HAP-1 (cell line): Measurements from ENCODE around the gene CD2.

ENCODE experiments used
- DNase-seq, 2 experiments: peaks; one replicate each; pipeline ENCODE4 v3.0.0-alpha.2; 2016 to 2020; ENCODE audit warnings: low spot score in 2 of 2
- H3K27me3 ChIP-seq: fragments of 250-450 bp; sonication (Bioruptor Pico); 2 replicates; pipeline ENCODE4 v1.5.1; 2020; ENCODE audit warnings: low read depth, mild to moderate bottlenecking, moderate library complexity
- H3K36me3 ChIP-seq: fragments of 250-450 bp; sonication (Bioruptor Pico); replicated peaks from 2 replicates; pipeline ENCODE4 v1.5.1; 2020; ENCODE audit warnings: mild to moderate bottlenecking
- H3K4me1 ChIP-seq: fragments of 250-450 bp; sonication (Bioruptor Pico); 2 replicates; pipeline ENCODE4 v1.5.1; 2020; ENCODE audit warnings: mild to moderate bottlenecking
- H3K4me3 ChIP-seq: fragments of 250-450 bp; sonication (Bioruptor Pico); 2 replicates; pipeline ENCODE4 v1.5.1; 2020; ENCODE audit warnings: mild to moderate bottlenecking, moderate library complexity
- H3K9me3 ChIP-seq: fragments of 250-450 bp; sonication (Bioruptor Pico); 2 replicates; pipeline ENCODE4 v1.5.1; 2020; ENCODE audit warnings: mild to moderate bottlenecking, moderate library complexity
- in situ Hi-C: fragments of 300-500 bp; cut with MboI; formaldehyde crosslinking; loops from 3 replicates; pipeline ENCODE4 v1.14.3; 2020; ENCODE audit warnings: low sequenced_read_pairs, inconsistent platforms, mixed read lengths

Gene CD2

DNA sequence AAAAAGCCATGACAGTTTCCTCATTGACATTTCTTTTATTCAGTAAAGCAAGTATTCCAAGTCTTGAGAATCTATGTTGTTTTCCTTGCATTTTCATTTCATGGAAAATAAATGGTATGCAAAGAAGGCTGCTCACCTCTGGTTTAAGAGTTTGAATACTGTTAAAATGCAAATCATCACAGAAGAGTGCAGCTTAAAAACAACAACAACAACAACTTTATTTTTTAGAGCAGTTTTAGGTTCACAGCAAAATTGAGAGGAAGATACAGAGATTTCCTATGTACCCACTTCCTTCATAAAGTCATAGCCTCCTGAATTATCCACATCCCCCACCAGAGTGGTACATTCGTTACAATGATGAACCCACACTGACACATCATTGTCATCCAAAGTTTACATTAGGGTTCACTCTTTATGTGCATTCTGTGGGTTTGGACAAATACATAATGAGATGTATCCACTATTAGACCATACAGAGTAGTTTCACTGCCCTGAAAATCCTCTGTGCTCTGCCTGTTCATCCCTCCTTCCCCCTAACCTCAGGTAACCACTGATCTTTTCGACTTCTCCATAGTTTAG lies 39.2 kb downstream of the CD2 start:
- H3K4me3 ChIP-seq: no peak overlapping the region
- H3K9me3 ChIP-seq: no peaks in the 10 kb centered on the region
- no peak for DNase-seq
- no peaks in the 10 kb centered on the region; the same call in 1 of the 2 replicates for H3K4me1 ChIP-seq
- in situ Hi-C loops: no loop called here
- H3K36me3 ChIP-seq: no peaks in the 10 kb centered on the region
- peaks cover 7% of the 10 kb centered on the region; the same call in 1 of the 2 replicates for H3K27me3 ChIP-seq

DNA sequence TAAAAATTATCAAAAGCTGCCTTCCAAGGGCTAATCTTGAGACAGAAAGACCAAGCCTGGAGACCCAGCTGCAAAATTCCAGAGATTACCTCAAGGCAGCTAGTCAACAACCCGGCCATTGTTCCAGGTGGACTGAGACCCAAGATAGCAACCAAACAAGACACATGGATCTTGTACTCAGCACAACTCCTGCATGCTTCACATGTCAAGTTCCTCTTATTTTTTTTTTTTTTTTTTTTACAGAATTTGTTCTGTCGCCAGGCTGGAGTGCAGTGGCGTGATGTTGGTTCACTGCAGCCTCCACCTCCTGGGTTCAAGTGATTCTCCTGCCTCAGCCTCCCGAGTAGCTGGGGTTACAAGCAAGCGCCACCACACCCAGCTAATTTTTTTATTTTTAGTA lies 40.1 kb downstream of the CD2 start:
- in situ Hi-C loops: no loop called here

DNA sequence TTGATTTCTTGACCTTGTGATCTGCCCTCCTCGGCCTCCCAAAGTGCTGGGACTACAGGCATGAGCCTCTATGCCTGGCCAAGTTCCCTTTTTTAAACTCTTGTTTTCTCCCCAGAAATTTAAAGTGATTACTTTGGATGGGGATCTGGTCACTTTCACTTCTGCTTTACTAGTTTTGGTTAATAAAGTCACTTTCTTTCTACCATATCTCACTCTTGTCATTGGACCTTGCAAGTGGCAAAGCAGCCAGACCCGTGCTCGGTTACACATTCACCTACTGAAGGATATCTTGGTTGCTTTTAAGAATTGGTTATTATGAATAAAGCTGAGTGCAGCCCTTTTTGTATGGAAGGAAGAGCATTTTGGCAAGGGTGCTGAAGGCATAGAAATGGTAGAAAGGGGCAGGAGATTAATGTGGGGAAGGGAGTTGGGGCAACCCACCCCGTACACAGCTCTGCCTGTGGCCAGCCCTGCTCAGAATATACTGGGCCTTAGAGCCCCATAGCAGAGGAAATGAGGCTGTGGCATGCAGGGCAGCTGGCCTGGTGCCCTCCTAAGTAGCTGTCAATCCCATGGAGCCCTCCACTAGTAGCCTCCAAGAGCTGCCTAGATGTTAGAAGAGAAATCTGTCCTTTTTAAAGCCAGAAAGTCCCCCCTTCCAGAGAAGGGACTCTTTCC lies 40.7 kb downstream of the CD2 start:
- in situ Hi-C loops: no loop called here
- no peaks in the 10 kb centered on the region for H3K9me3 ChIP-seq
- DNase-seq: no peak

More for the DNA sequence above, 40.1 kb downstream of the CD2 start:
- H3K36me3 ChIP-seq: no peaks in the 10 kb centered on the region
- H3K9me3 ChIP-seq: no peaks in the 10 kb centered on the region
- no peak for DNase-seq
- no peak overlapping the region for H3K4me3 ChIP-seq
- H3K27me3 ChIP-seq: peaks cover 7% of the 10 kb centered on the region; the same call in 1 of the 2 replicates
- H3K4me1 ChIP-seq: no peaks in the 10 kb centered on the region; the same call in 1 of the 2 replicates

DNA sequence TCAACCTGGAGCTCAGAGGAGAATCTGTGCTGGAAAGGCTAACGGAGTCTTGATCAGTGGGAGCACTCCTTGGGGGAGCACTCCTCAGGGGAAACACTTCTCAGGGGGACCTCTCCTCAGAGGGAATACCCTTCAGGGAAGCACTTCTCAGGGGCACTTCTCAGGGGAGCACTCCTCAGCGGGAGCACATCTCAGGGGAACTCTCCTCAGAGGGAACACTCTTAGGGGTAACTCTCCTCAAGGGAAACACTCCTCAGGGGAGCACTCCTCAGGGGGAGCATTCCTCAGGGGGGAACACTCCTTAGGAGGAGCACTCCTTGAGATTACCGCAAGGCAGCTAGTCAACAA lies 41.2 kb downstream of the CD2 start:
- in situ Hi-C loops: no loop called here
- Histone ChIP-seq H3K4me1 (no peaks in the 10 kb centered on the region; the same call in 1 of the 2 replicates), H3K36me3 (no peaks in the 10 kb centered on the region), H3K4me3 (no peak overlapping the region), H3K27me3 (peaks cover 5% of the 10 kb centered on the region; the same call in 1 of the 2 replicates), H3K9me3 (no peaks in the 10 kb centered on the region)
- DNase-seq: no peak

More for the DNA sequence above, 40.7 kb downstream of the CD2 start:
- Histone ChIP-seq H3K27me3 (peaks cover 7% of the 10 kb centered on the region; the same call in 1 of the 2 replicates), H3K4me3 (no peak overlapping the region), H3K4me1 (no peaks in the 10 kb centered on the region; the same call in 1 of the 2 replicates), H3K36me3 (no peaks in the 10 kb centered on the region)

DNA sequence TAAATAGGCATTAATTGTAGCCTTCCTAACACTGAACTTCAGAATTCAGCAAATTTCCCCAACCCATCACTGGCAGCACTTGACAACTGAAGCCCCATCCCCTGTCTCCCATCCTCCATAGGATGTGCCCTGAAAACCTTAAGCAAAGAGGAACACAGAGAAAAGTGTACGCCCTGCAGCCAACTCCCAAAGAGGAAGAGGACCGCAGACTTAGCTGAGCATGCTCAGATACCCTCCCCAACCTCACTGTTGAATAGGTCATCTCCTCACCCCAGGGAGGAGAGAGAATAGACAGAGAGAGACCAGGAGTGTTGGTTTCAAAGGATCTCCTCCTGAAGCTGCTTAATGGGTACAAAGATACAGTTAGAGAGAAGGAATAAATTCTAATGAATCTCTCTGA lies 50.5 kb downstream of the CD2 start:
- no peak for DNase-seq
- no peaks in the 10 kb centered on the region for H3K36me3 ChIP-seq
- no peaks in the 10 kb centered on the region for H3K4me1 ChIP-seq
- no peaks in the 10 kb centered on the region for H3K9me3 ChIP-seq
- H3K4me3 ChIP-seq: no peak overlapping the region
- in situ Hi-C loops: no loop called here
- H3K27me3 ChIP-seq: no peaks in the 10 kb centered on the region

DNA sequence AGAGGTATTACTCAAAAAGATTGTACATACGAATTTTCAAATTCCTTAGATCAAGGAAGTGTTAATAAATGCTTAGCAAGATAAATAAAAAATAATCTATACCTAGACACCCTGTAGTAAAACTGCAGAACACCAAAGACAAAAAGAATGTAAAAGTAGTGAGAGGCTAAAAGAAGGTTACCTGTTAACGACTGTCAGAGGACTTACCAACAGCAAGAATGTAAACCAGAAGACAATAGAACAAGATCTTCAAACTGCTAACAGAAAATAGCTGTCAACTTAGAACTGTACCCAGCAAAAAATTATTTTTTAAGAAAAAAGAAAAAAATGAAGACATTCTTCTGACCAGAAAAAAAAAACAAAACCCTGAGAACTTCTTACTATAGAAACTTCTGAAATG lies 51.2 kb downstream of the CD2 start:
- in situ Hi-C loops: no loop called here
- Histone ChIP-seq H3K36me3 (no peaks in the 10 kb centered on the region), H3K27me3 (no peaks in the 10 kb centered on the region), H3K4me3 (no peak overlapping the region), H3K4me1 (no peaks in the 10 kb centered on the region), H3K9me3 (no peaks in the 10 kb centered on the region)
- no peak for DNase-seq

DNA sequence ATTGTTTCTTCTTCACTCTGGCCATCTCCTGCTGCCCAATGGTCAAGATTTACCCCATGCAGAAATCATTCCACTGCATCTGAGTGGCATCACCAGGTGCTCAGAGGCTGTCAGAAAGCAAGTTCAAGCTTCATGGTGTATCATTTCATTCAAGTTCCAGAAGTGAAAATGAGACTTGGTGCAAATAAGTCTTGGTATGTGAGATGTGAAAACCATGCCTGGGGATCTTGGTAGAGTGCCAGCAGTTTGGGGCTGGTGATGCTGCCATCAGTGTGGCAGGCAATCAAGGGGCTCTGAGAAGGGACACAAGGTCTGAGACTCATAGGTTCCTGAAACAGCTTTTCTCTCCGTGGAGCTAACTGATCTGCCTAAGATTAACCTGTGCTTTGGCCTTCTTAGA lies 52.0 kb downstream of the CD2 start:
- DNase-seq: no peak
- in situ Hi-C loops: no loop called here

DNA sequence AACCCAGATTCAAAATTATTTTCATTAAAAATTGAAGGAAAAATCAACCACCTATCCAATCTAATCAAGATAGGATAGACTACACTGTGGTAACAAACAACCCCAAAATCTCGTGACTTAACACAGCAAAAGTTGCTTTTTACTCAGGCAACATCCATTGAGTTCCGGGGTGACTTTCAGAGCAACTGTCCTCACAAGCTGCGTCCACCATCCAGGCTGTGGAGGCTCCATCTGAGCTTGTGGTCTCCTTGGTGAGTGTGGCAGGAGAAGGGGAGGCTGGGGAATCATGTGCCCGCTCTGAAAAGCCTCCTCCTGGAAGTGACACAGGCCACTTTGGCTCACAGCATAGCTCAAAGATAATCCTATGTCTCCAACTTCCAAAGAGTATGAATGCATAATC lies 52.4 kb downstream of the CD2 start:
- Histone ChIP-seq H3K36me3 (no peaks in the 10 kb centered on the region), H3K27me3 (no peaks in the 10 kb centered on the region), H3K4me3 (no peak overlapping the region), H3K4me1 (no peaks in the 10 kb centered on the region), H3K9me3 (no peaks in the 10 kb centered on the region)
- in situ Hi-C loops: no loop called here
- DNase-seq: no peak

More for the DNA sequence above, 52.0 kb downstream of the CD2 start:
- Histone ChIP-seq H3K27me3 (no peaks in the 10 kb centered on the region), H3K36me3 (no peaks in the 10 kb centered on the region), H3K9me3 (no peaks in the 10 kb centered on the region), H3K4me3 (no peak overlapping the region), H3K4me1 (no peaks in the 10 kb centered on the region)

DNA sequence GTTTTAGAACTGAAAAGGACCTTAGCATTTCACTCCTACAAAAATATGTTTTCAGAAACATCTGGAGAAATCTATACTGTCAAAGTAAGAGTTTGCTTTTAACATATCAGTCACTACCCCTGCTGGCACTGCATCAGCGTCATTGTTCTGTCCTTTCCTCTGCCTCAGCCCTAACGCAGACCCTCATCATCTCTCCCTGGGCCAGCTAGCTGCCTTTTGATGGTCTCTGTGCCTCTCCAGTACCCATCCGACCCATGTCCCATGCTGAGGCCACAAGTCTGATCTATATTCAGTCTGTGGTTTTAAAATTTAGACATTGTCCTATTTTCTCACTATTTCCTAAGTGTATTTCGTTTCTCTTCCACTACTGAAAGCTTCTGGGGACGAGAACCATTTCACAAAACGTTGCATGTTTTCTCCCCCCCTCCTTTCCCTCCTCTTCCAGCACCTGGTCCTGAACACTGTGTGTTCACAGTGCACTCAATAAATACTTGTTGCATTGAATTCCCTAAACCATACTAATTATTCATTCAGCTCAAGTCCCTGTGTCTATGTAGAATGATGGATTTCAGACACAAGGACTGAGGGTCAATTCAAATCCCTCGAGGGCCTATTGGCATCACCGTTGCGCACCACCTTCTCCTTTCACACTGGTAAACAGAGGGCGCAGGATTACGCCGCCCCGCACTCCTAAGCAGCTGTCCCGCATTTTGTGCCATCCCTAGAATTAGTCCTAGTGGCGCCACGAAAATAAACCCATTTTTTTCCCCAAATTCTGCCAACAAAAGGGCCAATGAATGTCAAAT lies 53.4 kb downstream of the CD2 start:
- DNase-seq: no peak
- Histone ChIP-seq H3K4me1 (no peaks in the 10 kb centered on the region), H3K9me3 (no peaks in the 10 kb centered on the region), H3K27me3 (no peaks in the 10 kb centered on the region), H3K4me3 (no peak overlapping the region), H3K36me3 (no peaks in the 10 kb centered on the region)
- in situ Hi-C loops: no loop called here

DNA sequence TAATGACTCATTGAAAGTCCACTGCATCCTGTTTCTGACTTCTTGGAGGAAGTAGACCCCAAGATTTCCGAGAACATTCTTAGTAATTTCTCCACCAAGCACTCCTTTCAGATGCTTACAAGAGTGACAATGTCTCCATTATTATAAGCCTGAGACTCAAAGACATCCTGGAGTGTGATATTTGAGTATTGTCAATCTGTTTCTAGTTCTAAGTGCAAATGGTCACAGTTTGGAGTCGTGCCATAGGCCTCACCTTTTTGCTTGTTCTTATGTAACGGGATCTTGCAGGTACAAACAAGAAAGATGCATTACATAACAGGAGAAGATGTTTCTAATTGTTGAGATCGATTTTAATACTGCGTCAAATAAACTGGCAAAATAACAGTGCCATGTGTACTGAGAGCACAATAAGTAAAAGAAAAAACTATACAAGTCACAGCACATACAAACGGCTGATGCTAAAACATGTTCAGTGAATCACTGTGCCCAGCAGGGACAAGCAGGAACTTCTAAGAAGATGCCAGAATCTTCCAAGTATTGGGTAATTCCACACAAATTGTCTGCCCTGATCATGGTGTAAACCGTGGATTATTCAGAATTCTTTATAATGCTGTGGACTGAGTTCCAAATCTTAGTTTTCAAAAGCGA lies 54.1 kb downstream of the CD2 start:
- Histone ChIP-seq H3K9me3 (no peaks in the 10 kb centered on the region), H3K36me3 (no peaks in the 10 kb centered on the region), H3K27me3 (no peaks in the 10 kb centered on the region), H3K4me3 (no peak overlapping the region), H3K4me1 (no peaks in the 10 kb centered on the region)
- in situ Hi-C loops: no loop called here
- no peak for DNase-seq

DNA sequence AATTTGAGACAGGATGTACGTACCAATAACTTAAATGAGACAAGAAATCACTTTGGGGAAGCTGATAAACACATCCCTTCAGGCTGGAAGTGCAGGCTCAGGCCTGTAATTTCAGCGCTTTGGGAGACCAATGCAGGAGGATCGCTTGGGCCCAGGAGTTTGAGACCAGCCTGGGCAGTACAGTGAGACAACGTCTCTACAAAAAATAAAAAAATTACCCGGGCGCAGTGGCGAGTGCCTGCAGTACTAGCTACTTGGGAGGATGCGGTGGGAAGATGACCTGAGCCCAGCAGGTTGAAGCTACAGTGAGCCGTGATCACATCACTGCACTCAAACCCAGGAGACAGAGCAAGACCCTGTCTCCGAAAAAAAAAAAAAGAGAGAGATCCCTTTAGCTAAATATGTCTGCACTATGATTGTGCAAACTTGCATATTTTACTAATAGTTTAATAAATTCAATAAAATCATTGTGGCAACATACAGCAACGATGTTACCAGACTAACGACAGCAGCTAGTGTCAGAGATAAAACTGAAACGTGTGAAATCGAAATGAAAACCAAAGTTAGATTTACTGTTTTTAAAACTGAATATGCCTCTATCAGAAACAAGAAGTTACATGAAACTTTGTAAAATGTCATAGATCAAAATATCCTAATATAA lies 54.7 kb downstream of the CD2 start:
- Histone ChIP-seq H3K36me3 (no peaks in the 10 kb centered on the region), H3K27me3 (no peaks in the 10 kb centered on the region), H3K9me3 (no peaks in the 10 kb centered on the region), H3K4me3 (no peak overlapping the region), H3K4me1 (no peaks in the 10 kb centered on the region)
- DNase-seq: no peak
- in situ Hi-C loops: no loop called here

DNA sequence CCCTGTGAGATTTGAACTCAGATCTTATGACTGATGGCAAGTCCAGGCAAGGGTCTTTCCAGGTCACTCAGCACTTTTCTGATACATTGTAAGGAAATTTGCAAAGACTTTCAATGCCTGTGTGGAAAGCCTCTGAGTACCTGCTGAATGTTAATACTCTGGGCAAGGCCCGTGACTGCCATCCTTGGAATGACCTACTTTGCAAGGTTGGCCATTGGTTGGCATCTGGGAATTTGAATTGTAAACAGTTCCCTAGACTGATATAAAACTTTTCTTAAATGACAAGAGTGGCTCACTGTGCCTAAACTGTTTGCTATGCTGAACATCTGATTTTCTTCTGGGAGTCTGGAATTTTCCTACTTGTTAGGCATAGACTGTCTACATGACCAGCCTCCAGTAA lies 57.1 kb downstream of the CD2 start:
- no peaks in the 10 kb centered on the region for H3K9me3 ChIP-seq
- no peaks in the 10 kb centered on the region for H3K27me3 ChIP-seq
- no peaks in the 10 kb centered on the region for H3K4me1 ChIP-seq
- no peaks in the 10 kb centered on the region for H3K36me3 ChIP-seq
- H3K4me3 ChIP-seq: no peak overlapping the region
- in situ Hi-C loops: no loop called here
- DNase-seq: no peak

DNA sequence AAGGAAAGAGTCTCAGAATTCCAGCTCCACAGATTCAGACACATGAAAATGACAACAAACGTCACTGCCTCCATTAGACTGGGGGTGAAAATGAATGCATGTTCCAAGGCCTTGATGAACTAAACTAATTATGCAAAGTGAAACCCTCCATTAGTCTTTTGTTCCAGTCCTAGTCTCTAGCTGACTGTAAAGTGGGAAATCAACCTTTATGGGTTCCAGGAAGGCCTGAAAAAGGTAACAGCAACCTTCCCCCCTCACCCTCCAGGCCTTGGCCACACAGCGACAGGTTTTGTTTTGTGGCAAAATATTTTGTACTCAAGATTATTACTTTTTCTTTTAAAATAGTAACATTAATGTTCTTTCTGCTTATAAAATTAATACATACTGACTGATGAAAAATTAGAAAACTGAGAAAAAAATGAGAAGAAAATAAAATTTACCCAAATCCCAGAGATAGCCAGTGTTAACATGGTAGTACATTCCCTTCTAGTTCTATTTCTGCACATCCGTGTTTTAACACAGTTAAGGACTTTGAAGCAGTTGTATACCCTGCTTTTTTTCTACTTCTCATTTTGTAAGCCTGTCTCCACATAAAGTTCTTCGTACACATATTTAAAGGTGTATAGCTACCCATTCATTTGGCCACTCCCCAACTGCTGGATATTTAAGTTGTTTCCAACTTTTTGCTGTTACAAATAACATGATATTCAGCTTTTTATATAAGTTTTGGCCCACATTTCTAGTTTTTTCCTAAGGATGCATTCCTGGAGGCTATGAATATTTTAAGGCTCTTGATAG lies 60.9 kb downstream of the CD2 start:
- Histone ChIP-seq H3K4me3 (no peak overlapping the region), H3K27me3 (no peaks in the 10 kb centered on the region), H3K9me3 (no peaks in the 10 kb centered on the region), H3K4me1 (no peaks in the 10 kb centered on the region), H3K36me3 (no peaks in the 10 kb centered on the region)
- no peak for DNase-seq
- in situ Hi-C loops: loop anchor here (5.0 kb wide), 1 partner anchor 78 kb away; no protein-coding TSS in a partner anchor
